ENCODE measurements around the gene COL6A5.
"Not testable (repeated sequence)": the region's sequence is repeated elsewhere in the genome, so short reads cannot be mapped to it uniquely, and the experiment has no call there.

Gene COL6A5

GRCh38 chr3:130316169-130316568, 29.3 kb upstream of the COL6A5 start:
- CTCF ChIA-PET = no interaction called here
- TF ChIP-seq CTCF (IDR thresholded peaks at IDR 0.05; ENCODE audit: control extremely low read depth, extremely low read depth, low read depth, missing control alignments) = no peak
- POLR2A ChIA-PET = no interaction called here
- no peak for DNase-seq (ENCODE audit: extremely low spot score)

- CTCF ChIA-PET = no interaction called here
- TF ChIP-seq CTCF (IDR thresholded peaks at IDR 0.05; ENCODE audit: control extremely low read depth, extremely low read depth, low read depth, missing control alignments) = no peak
- DNase-seq (ENCODE audit: extremely low spot score) = no peak
- POLR2A ChIA-PET = no interaction called here
Measured at GRCh38 chr3:130323503-130323902, 22.0 kb upstream of the COL6A5 start.

- DNase-seq (ENCODE audit: extremely low spot score) = no peak
- no peak for TF ChIP-seq CTCF (IDR thresholded peaks at IDR 0.05; ENCODE audit: control extremely low read depth, extremely low read depth, low read depth, missing control alignments)
- POLR2A ChIA-PET = no interaction called here
- CTCF ChIA-PET = no interaction called here
Measured at GRCh38 chr3:130340766-130341165, 4.7 kb upstream of the COL6A5 start.

- ChIA-PET POLR2A (no interaction called here), CTCF (no interaction called here)
Measured at GRCh38 chr3:130341388-130341787, 4.1 kb upstream of the COL6A5 start.

GRCh38 chr3:130341882-130342281, 3.6 kb upstream of the COL6A5 start:
- no peak for DNase-seq (ENCODE audit: extremely low spot score)
- no peak for TF ChIP-seq CTCF (IDR thresholded peaks at IDR 0.05; ENCODE audit: control extremely low read depth, extremely low read depth, low read depth, missing control alignments)
- ChIA-PET POLR2A (no interaction called here), CTCF (no interaction called here)

More at GRCh38 chr3:130341388-130341787, 4.1 kb upstream of the COL6A5 start:
- no peak for TF ChIP-seq CTCF (IDR thresholded peaks at IDR 0.05; ENCODE audit: control extremely low read depth, extremely low read depth, low read depth, missing control alignments)
- no peak for DNase-seq (ENCODE audit: extremely low spot score)

GRCh38 chr3:130342821-130343661, 2.4 kb upstream of the COL6A5 start:
- CTCF ChIA-PET = no interaction called here

GRCh38 chr3:130348258-130348657, 2.8 kb downstream of the COL6A5 start:
- CTCF ChIA-PET; POLR2A ChIA-PET; DNase-seq (ENCODE audit: extremely low spot score): not testable (repeated sequence)

More at GRCh38 chr3:130342821-130343661, 2.4 kb upstream of the COL6A5 start:
- DNase-seq (ENCODE audit: extremely low spot score) = no peak
- POLR2A ChIA-PET = no interaction called here
- TF ChIP-seq CTCF (IDR thresholded peaks at IDR 0.05; ENCODE audit: control extremely low read depth, extremely low read depth, low read depth, missing control alignments) = no peak
